ENCODE results near the gene NCR3LG1. TPM values are rescaled to one million over a fixed set of nuclear protein-coding genes. Genes with fewer than 3 reads are reported as not detected.

Gene NCR3LG1
- total RNA-seq, 4 donors from 2014 or later: 5.2 to 11.7 (median 9.4) TPM

- H3K4me3 ChIP-seq: no peak overlapping the region
- in situ Hi-C loops (cut with MboI; ENCODE audit: low pct_ligation_motif_present in 1 of 4, low pct_unique_long_range_greater_than_20kb in 1 of 4, low sequenced_read_pairs in 3 of 4): loop anchor here in 1 of 4 donors (10.0 kb wide), 1 partner anchor 117 kb away; no protein-coding TSS in a partner anchor
- H3K27me3 ChIP-seq: no peaks in the 10 kb centered on the region
Measured at GRCh38 chr11:17387811-17388210, 36.2 kb downstream of the NCR3LG1 start.

GRCh38 chr11:17388609-17389210 lies 37.1 kb downstream of the NCR3LG1 start, which contains the start of gene KCNJ11:
Gene KCNJ11, minus strand, starts transcription at chr11:17388659. Its CDS starts 568 bp downstream, at chr11:17388091.
- 4 to 20% methylated on average over 5 to 52 of the region's 53 CpGs for WGBS, 2 donors (ENCODE audit: low coverage in 1 of 2)
- H3K4me1 ChIP-seq: peaks cover 0 to 5% (median 3%) of the 10 kb centered on the region in 4 donors
- DNase-seq: no peak
- H3K4me3 ChIP-seq: peak within 1 kb of the TSS; percentile 36 to 68 (median 49)
- TF ChIP-seq POLR2A (IDR thresholded peaks at IDR 0.05): no peak
- no peak for TF ChIP-seq EP300 (IDR thresholded peaks at IDR 0.05; ENCODE audit: low read depth)
- TF ChIP-seq POLR2AphosphoS5 (IDR thresholded peaks at IDR 0.05): no peak
- no peak for TF ChIP-seq CTCF (IDR thresholded peaks at IDR 0.05)
- H3K27ac ChIP-seq: peak within 1 kb of the TSS; percentile 50 to 66 (median 58)
- in situ Hi-C loops (cut with MboI; ENCODE audit: low pct_ligation_motif_present in 1 of 4, low pct_unique_long_range_greater_than_20kb in 1 of 4, low sequenced_read_pairs in 3 of 4): loop anchor here in 1 of 4 donors (10.0 kb wide), 1 partner anchor 116 kb away; no protein-coding TSS in a partner anchor
- H3K9me3 ChIP-seq: no peaks in the 10 kb centered on the region
- intact Hi-C loops (cut with DNase I; ENCODE audit: low total_unique reads): no loop called here
- H3K27me3 ChIP-seq: no peaks in the 10 kb centered on the region
- no peaks in the 10 kb centered on the region for H3K36me3 ChIP-seq

More at GRCh38 chr11:17387811-17388210, 36.2 kb downstream of the NCR3LG1 start:
- no peaks in the 10 kb centered on the region for H3K9me3 ChIP-seq
- H3K4me1 ChIP-seq: peaks cover 0 to 5% (median 3%) of the 10 kb centered on the region in 4 donors
- 91 to 100% methylated on average over 1 to 18 of the region's 20 CpGs for WGBS, 2 donors (ENCODE audit: low coverage in 1 of 2)
- H3K36me3 ChIP-seq: no peaks in the 10 kb centered on the region
- TF ChIP-seq EP300 (IDR thresholded peaks at IDR 0.05; ENCODE audit: low read depth): no peak
- no peak for TF ChIP-seq POLR2AphosphoS5 (IDR thresholded peaks at IDR 0.05)
- no peak for TF ChIP-seq POLR2A (IDR thresholded peaks at IDR 0.05)
- TF ChIP-seq CTCF (IDR thresholded peaks at IDR 0.05): no peak
- no peak overlapping the region for H3K27ac ChIP-seq
- no peak for DNase-seq
- intact Hi-C loops (cut with DNase I; ENCODE audit: low total_unique reads): no loop called here

- intact Hi-C loops (cut with DNase I; ENCODE audit: low total_unique reads) (no loop called here), in situ Hi-C loops (cut with MboI; ENCODE audit: low pct_ligation_motif_present in 1 of 4, low pct_unique_long_range_greater_than_20kb in 1 of 4, low sequenced_read_pairs in 3 of 4) (loop anchor here in 1 of 4 donors (10.0 kb wide), 1 partner anchor 115 kb away; no protein-coding TSS in a partner anchor)
- Histone ChIP-seq H3K4me3 (peak overlapping the region; percentile 36 to 68 (median 49)), H3K4me1 (peaks cover 0 to 5% (median 3%) of the 10 kb centered on the region in 4 donors), H3K27me3 (no peaks in the 10 kb centered on the region), H3K36me3 (no peaks in the 10 kb centered on the region), H3K27ac (peak overlapping the region; percentile 50 to 66 (median 58)), H3K9me3 (no peaks in the 10 kb centered on the region)
- peak; percentile 79 for DNase-seq
- 3% methylated on average over 37 of the region's 55 CpGs; no CpG with 5 or more reads in 1 of the 2 donors for WGBS, 2 donors (ENCODE audit: low coverage in 1 of 2)
- peak; percentile 33 to 79 (median 72) for TF ChIP-seq CTCF (IDR thresholded peaks at IDR 0.05)
- TF ChIP-seq POLR2AphosphoS5 (IDR thresholded peaks at IDR 0.05): no peak
Measured at GRCh38 chr11:17389211-17389956, 37.8 kb downstream of the NCR3LG1 start.

- H3K4me1 ChIP-seq: peaks cover 0 to 5% (median 3%) of the 10 kb centered on the region in 4 donors
- no peak for DNase-seq
- no peak overlapping the region for H3K27ac ChIP-seq
- in situ Hi-C loops (cut with MboI; ENCODE audit: low pct_ligation_motif_present in 1 of 4, low pct_unique_long_range_greater_than_20kb in 1 of 4, low sequenced_read_pairs in 3 of 4): loop anchor here in 2 of 4 donors (5.0 to 10.0 kb wide), 2 partner anchors 112 to 115 kb away; no protein-coding TSS in a partner anchor
- no peaks in the 10 kb centered on the region for H3K27me3 ChIP-seq
- intact Hi-C loops (cut with DNase I; ENCODE audit: low total_unique reads): no loop called here
- H3K9me3 ChIP-seq: no peaks in the 10 kb centered on the region
- no peaks in the 10 kb centered on the region for H3K36me3 ChIP-seq
- no peak overlapping the region for H3K4me3 ChIP-seq
- no peak for TF ChIP-seq POLR2AphosphoS5 (IDR thresholded peaks at IDR 0.05)
- no peak for TF ChIP-seq CTCF (IDR thresholded peaks at IDR 0.05)
- no peak for TF ChIP-seq POLR2A (IDR thresholded peaks at IDR 0.05)
- no peak for TF ChIP-seq EP300 (IDR thresholded peaks at IDR 0.05; ENCODE audit: low read depth)
- WGBS, 2 donors (ENCODE audit: low coverage in 1 of 2): 53 to 100% methylated on average over 1 to 9 of the region's 10 CpGs
Measured at GRCh38 chr11:17389957-17390649, 38.5 kb downstream of the NCR3LG1 start.
